Measurements from ENCODE around the gene MYH13.

- no peak for TF ChIP-seq CTCF (IDR thresholded peaks at IDR 0.05)
- TF ChIP-seq POLR2A (IDR thresholded peaks at IDR 0.05), result no peak
- no peak for TF ChIP-seq POLR2AphosphoS5 (IDR thresholded peaks at IDR 0.05)
These were observed 42.4 kb upstream of the MYH13 start for GRCh38 chr17:10415161-10415560.
